HTERT RPE-1 (cell line): ENCODE results near the gene MLLT6.

ENCODE experiments used
- in situ Hi-C: fragments of 300-500 bp; cut with MboI; formaldehyde crosslinking; loops from 4 replicates; pipeline ENCODE4 v1.14.3; 2020; ENCODE audit warnings: low sequenced_read_pairs

The MLLT6 gene

GRCh38 chr17:38674749-38675615, 30.1 kb upstream of the MLLT6 start, which contains the start of gene EPOP:
EPOP (minus strand) TSS chr17:38674957; CDS start chr17:38674495, 462 bp downstream.
- in situ Hi-C loops, result no loop called here

DNA sequence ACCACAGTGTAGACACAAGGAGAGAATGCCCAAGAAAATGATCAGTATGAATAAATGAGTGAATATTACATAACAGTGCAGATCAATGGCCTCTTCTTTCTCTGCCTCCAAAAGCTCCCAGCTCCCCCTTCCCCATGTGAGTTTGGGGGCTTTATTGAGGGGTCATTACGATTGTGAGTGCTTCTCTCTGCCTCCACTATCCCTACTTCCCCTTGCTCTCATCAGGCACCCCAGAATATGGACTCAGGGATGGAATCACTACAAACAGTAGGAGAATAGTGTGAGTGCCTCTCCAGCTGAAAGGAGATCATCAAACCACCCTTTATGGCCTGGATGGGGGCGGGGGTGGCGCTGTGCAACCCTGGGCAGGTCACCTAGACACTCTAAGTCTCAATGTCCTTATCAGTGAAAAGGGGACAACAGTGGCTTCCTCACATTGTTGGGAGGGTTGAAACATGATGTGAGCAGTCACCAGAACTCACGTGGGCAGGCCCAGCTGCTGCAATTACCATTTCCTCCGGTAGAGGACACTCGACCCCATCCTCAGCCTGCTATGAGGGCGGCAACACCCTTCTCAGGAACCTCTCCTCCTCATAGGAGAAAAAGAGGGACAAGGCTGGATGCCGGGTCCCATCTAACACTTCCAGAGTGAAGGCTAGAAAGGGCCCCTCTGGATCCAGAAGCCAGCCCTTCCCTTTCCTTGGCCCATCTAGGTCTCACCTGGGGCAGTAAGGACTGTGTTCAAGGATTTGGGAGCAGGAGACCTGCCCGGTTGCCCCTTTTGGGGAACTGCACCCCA, 28.2 kb upstream of the MLLT6 start:
- in situ Hi-C loops, result no loop called here

DNA sequence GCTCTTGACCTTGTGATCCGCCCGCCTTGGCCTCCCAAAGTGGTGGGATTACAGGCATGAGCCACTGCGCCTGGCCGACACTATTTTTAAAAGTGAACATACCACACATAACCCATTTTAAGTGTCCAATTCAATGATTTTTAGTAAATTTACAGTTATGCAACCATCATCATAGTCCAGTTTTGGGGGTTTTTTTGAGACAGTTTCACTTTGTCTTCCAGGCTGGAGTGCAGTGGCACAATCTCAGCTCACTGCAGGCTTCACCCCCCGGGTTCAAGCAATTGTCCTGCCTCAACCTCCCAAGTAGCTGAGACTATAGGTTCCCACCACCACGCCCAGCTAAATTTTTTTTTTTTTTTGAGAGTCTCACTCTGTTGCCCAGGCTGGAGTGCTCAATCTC, 27.3 kb upstream of the MLLT6 start:
- in situ Hi-C loops, result no loop called here

GRCh38 chr17:38681096-38681495, 24.0 kb upstream of the MLLT6 start:
- in situ Hi-C loops, result no loop called here

DNA sequence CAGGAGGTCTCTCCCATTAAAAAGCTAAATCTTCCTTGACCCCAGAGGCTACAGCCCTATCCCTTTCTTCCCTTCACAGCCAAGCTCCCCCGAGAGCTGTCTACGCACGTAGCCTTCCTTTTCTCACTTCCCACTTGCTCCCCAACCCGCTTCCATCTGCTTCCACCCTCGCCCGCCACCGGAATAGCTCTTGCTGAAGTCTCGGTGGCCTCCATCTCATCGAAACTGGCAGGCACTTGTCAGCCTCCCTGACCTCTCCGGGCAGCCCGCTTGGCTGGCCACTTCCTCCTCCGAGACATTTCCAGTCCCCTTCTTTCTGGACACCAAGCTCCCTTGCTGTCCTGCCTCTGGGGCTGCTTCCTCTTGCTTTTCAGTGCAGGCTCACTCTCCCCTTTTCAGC, 19.6 kb upstream of the MLLT6 start:
- in situ Hi-C loops, result no loop called here

- in situ Hi-C loops, result no loop called here
Observed at GRCh38 chr17:38687286-38687685, 17.8 kb upstream of the MLLT6 start.

DNA sequence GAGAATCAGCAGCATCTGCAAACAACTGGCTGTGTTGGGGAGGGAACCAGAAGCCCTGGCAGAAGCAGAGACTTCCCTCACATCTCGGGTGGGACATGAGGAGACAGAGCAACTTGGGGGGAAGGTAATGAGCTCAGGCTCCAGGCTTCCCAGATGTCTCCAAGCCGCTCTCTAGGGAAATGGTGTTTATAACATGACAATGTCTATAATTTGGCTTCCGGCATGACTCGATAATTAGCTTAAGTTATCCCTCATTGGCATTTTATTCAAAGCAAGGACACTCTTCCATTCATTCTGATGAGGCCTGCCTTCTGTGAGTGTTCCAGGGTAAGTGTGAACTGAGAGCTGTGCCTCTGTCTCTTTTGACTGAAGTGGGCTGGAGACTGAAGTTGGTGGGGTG, 14.7 kb upstream of the MLLT6 start:
- in situ Hi-C loops, result no loop called here

DNA sequence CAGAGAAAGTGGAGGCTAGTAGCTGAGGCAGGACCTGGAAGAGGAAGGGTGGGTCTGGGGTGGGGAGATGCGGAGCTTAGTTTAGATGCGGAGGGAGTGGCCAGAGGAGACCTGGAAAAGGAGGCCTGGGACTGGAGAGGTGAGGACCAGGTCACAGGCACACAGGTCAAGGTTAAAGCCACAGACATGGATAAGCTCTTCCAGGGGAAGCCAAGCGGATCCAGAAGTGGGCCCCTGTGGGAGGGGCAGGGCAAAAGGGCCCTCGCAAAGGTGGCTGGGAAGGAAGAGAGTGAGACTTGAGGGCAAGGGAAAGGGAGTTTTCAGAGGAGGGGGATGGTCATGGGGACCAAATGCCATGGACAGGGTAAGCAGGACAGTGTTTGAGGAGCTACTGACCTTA, 13.9 kb upstream of the MLLT6 start:
- in situ Hi-C loops, result no loop called here

DNA sequence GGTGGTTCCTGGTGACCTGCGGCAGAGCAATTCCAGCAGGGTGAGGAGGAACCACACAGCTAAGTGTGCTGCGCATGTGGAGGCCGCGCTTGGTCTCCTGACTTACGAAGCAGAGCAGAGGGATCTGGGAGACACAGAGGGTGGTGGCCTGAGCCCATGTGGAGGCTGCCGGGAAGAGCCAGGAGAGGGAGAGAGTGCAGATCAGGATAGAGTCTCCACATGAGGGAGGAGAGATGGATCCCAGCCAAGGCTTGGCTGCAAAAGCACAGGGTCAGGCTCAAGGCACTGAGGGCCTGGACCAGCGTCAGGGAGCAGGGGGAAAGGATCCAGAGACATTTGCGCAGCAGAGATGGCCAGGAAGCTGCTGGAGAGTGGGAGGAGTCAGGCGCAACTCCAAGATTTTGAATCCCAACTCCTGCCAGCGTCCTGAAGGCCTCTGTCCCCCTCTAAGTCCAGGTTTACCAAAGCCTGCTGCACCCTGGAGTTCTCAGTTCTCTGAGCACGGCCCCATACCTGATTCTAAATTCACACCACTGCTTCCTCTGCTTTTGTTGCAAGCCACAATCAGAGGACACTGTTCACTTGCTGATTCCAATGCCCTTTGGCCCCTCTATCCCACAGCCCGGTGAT, 11.3 kb upstream of the MLLT6 start:
- in situ Hi-C loops, result no loop called here

- in situ Hi-C loops, result no loop called here
Observed at GRCh38 chr17:38697061-38697820, 7.8 kb upstream of the MLLT6 start.

GRCh38 chr17:38698760-38699159, 6.3 kb upstream of the MLLT6 start:
- in situ Hi-C loops, result no loop called here

DNA sequence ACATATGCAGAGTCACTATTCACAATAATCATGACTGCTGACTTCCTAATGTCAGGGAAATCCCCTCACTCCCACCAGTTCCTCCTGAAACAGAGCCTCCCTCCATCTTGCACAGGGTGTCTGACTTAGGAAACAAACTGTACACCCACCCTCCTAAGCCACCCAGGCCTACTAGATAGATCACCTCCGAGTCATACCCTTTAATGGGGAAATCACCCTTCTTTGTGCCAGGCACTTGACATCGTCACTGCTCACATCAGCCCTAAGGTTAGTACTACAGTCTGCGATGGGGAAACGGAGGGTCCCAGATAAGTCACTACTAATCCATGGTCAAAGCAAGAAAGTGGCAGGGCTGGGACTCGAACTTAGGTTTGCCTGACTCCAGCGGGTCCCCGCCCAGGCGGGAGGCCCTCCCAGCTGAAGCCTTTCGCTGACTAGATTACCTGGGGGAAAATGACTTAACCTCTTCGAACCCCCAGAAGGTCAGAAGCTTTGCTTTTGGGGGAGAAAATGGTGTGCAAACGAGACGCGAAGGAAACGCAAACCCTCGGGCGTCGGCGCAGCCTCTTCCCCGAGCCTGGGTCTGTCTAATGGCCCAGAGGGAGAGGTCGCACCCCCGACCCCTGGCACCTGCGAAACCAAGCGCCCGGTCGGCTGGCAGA, 3.4 kb upstream of the MLLT6 start:
- in situ Hi-C loops, result no loop called here

DNA sequence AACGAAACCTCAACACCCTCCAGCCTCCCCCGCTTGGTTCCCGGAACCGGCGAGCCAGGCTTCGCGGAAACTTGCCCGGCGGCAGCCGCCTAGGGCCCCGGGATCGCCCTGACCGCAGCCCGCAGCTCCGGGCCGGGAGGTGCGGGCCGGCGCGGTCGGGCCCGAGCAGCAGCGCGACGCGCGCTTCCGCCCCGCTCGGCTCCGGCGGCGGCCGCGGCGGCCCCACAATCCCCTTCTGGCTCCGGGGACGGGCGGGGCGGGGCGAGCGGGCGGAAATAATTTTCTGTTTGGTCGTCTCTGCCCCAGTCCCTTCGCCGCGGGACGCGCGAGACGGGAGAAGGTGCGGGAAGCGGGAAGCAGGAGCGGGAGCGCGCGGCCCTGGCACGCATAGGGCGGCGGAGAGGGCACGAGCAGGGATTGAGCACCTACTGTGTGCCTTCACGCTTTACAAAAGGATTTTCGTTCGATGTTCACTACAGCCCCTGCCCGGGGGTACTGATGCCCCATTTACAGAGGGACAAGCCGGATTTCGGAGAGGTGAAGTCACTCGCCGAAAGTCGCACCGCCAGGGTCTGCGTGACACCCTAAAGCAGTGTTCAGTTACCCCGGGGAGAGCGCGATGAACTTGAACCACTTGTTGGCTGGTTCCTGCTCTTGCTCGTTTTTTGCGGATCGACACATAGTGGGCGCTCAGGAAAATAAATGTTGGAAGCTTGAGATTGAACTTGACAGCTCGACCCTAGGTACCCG, 2.7 kb upstream of the MLLT6 start:
- in situ Hi-C loops, result no loop called here

GRCh38 chr17:38702916-38703741, 1.9 kb upstream of the MLLT6 start:
- in situ Hi-C loops, result no loop called here

GRCh38 chr17:38703742-38704605, 1.1 kb upstream of the MLLT6 start:
- in situ Hi-C loops, result no loop called here

DNA sequence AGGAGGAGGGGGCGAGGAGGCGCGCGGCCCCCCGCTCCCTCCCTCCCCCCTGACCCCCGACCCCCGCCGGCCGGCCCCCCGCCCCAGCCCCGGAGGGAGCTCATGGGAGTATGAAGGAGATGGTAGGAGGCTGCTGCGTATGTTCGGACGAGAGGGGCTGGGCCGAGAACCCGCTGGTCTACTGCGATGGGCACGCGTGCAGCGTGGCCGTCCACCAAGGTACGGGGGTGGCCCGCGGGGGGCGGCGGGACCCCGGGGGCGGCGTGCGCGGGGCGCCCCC, 390 bp downstream of the MLLT6 start:
- in situ Hi-C loops, result no loop called here

DNA sequence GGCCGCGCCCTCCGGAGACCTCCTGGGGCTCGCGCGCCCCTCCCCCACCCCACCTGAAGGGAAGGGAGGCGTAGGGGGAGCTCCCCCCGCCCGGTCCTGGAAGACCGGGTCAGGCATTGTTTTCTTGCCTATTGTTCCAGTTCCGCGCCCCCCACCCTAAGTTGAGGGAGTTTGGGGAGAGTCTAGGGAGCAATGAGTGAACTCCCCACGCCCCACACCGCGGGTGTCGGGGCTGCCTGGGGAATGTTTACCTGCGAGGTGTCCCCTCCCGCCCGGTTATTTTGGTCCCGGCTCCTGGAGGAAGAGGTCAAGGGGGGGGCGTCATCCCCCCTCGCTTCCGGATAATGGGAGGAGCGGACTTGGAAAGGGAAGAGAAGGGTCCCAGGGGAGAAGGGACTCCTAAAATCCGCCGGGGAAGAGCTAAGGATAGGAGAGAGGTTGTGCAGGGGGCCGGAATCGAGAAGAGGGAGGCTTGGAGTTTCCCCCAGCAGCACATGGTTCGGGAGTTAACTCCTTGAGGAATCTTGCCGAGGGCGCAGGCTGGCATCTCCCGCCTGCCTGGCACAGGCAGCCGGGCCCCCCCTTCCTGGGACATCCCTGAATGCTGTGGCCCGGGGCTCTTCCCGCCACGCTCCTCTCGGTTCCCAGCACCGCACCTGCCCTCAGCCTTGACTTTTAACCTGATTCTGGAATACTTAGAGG, 881 bp downstream of the MLLT6 start:
- in situ Hi-C loops, result no loop called here
